ENCODE measurements around the gene ACOX1. TPM values are rescaled to one million over a fixed set of nuclear protein-coding genes. Genes with fewer than 3 reads are reported as not detected.

ACOX1 gene
- total RNA-seq, 4 donors from 2014 or later = 45.3 to 57.4 (median 48.9) TPM

DNA sequence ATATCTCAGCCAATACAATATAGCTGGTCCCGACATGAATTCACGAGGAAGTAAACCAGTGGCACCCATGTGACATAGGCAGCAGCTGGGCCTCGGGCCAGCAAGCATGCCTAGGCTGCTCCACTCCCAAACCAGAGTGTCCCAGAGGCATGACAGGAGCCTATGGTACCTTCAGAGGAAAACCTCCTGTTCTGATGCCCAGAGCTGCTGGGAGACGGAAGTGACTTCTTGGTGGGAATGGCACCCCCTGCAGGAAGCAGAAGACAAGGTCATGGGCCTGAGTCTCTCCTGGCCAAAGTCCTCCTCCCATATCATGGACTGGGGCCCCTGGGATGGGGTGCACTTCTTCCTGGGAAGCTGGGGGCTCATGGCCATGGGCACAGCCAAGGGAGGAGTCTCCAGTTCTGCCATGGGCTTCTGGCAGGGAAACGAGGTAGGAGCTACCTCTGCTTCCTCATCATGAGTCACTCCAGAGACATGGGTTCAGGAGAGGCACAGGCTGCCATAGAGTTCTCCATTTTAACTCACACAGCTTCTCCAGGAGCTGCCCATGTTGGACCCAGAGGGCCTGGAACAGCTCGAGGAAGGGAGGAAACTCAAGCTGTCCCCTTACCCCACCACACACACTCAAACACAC, 51.6 kb downstream of the ACOX1 start:
- 55% methylated on average over 5 of the region's 6 CpGs for WGBS
- H3K4me3 ChIP-seq = no peak overlapping the region
- H3K4me1 ChIP-seq = no peaks in the 10 kb centered on the region
- intact Hi-C loops (cut with DNase I) = no loop called here
- TF ChIP-seq, protein P1, sequence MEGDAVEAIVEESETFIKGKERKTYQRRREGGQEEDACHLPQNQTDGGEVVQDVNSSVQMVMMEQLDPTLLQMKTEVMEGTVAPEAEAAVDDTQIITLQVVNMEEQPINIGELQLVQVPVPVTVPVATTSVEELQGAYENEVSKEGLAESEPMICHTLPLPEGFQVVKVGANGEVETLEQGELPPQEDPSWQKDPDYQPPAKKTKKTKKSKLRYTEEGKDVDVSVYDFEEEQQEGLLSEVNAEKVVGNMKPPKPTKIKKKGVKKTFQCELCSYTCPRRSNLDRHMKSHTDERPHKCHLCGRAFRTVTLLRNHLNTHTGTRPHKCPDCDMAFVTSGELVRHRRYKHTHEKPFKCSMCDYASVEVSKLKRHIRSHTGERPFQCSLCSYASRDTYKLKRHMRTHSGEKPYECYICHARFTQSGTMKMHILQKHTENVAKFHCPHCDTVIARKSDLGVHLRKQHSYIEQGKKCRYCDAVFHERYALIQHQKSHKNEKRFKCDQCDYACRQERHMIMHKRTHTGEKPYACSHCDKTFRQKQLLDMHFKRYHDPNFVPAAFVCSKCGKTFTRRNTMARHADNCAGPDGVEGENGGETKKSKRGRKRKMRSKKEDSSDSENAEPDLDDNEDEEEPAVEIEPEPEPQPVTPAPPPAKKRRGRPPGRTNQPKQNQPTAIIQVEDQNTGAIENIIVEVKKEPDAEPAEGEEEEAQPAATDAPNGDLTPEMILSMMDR (IDR thresholded peaks at IDR 0.05) = peak in 2 of 3 experiments; percentile 26 to 30
- no peak for TF ChIP-seq POLR2A (IDR thresholded peaks at IDR 0.05; ENCODE audit: low read depth)
- no peak for DNase-seq (ENCODE audit: extremely low spot score)
- H3K9me3 ChIP-seq = no peaks in the 10 kb centered on the region
- H3K27ac ChIP-seq (replicated peaks in 1 of 4) = no peak overlapping the region
- H3K27me3 ChIP-seq = no peaks in the 10 kb centered on the region
- peaks cover 9 to 65% (median 26%) of the 10 kb centered on the region in 4 donors for H3K36me3 ChIP-seq

DNA sequence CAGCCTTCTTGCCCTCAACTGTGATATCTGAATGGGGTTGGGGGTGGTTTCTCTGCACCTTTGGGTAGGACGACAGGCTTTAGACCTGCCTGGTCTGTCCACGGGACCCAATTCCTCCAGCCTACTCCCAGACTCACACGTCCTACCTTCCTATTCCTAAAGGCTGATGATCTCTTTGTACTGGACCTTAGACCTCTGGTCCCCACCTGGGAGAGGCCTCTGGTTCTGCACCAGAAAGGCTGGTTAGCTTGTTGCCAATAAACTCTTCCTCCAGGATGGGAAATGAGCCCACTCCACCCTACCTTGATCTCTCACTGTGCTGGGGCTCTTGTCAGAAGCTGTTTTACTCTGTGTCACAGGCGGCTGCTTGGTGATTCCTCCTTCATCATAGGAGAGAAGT, 52.5 kb downstream of the ACOX1 start:
- H3K9me3 ChIP-seq = no peaks in the 10 kb centered on the region
- WGBS = 90% methylated on average over 4 of the region's 4 CpGs
- TF ChIP-seq POLR2AphosphoS5 (IDR thresholded peaks at IDR 0.05) (no peak), POLR2A (IDR thresholded peaks at IDR 0.05; ENCODE audit: low read depth) (no peak), EP300 (IDR thresholded peaks at IDR 0.05) (no peak)
- TF ChIP-seq, protein P1 (IDR thresholded peaks at IDR 0.05) = no peak
- no peaks in the 10 kb centered on the region for H3K4me1 ChIP-seq
- H3K27me3 ChIP-seq = no peaks in the 10 kb centered on the region
- no peak overlapping the region for H3K4me3 ChIP-seq
- no peak for DNase-seq (ENCODE audit: extremely low spot score)
- no peak overlapping the region for H3K27ac ChIP-seq (replicated peaks in 1 of 4)
- H3K36me3 ChIP-seq = peaks cover 10 to 66% (median 27%) of the 10 kb centered on the region in 4 donors
- intact Hi-C loops (cut with DNase I) = no loop called here

DNA sequence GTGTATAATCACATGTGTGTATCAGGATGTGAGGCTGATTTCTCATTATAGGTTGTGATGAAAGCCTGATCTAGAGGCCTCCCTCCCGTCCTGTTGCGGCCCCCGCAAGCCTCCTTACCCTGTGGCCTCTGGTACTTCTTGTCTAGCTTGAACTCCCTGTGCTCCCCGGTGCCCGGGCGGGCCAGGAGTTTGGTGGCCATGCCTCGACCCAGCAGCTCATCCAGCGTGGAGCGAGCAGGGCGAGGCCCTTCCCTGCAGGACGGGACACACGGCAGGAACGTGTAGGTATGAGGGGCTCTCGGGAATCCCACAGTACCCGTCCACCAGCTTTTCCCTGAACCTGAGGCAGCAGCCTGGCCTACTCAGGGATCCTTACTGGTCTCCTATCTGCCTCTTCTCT, 53.1 kb downstream of the ACOX1 start:
- Histone ChIP-seq H3K36me3 (peaks cover 10 to 71% (median 29%) of the 10 kb centered on the region in 4 donors), H3K27me3 (no peaks in the 10 kb centered on the region), H3K9me3 (no peaks in the 10 kb centered on the region), H3K4me1 (no peaks in the 10 kb centered on the region), H3K27ac (replicated peaks in 1 of 4) (no peak overlapping the region), H3K4me3 (no peak overlapping the region)
- DNase-seq (ENCODE audit: extremely low spot score) = no peak
- 93% methylated on average over 15 of the region's 15 CpGs for WGBS
- TF ChIP-seq POLR2A (IDR thresholded peaks at IDR 0.05; ENCODE audit: low read depth) (no peak), EP300 (IDR thresholded peaks at IDR 0.05) (no peak), POLR2AphosphoS5 (IDR thresholded peaks at IDR 0.05) (no peak)
- TF ChIP-seq, protein P1 (IDR thresholded peaks at IDR 0.05) = no peak
- intact Hi-C loops (cut with DNase I) = no loop called here

DNA sequence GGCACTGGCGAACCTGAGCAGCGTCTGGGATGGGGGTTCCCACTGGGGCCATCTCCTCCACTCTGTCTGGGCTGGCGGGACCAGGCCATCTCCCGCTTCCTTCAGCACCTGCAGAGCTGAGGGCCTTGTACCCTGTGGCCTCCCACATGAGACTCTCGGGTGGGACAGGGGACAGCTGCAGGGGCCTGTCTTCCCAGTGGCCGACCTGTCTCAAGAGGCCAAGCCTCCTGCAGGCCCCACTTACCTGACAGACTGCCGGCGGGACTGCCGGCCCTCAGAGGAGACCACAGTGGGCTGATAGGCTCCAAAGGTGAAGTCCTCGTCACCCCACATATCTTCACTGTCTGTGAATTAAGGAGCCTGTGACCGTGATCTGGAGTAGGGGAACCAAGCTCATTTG, 53.9 kb downstream of the ACOX1 start:
- intact Hi-C loops (cut with DNase I) = no loop called here
- no peaks in the 10 kb centered on the region for H3K4me1 ChIP-seq
- 100% methylated on average over 1 of the region's 11 CpGs for WGBS
- DNase-seq (ENCODE audit: extremely low spot score) = no peak
- H3K27ac ChIP-seq (replicated peaks in 1 of 4) = no peak overlapping the region
- no peak overlapping the region for H3K4me3 ChIP-seq
- H3K9me3 ChIP-seq = no peaks in the 10 kb centered on the region
- no peak for TF ChIP-seq POLR2AphosphoS5 (IDR thresholded peaks at IDR 0.05)
- TF ChIP-seq EP300 (IDR thresholded peaks at IDR 0.05) = no peak
- no peak for TF ChIP-seq POLR2A (IDR thresholded peaks at IDR 0.05; ENCODE audit: low read depth)
- H3K27me3 ChIP-seq = no peaks in the 10 kb centered on the region
- peaks cover 10 to 75% (median 31%) of the 10 kb centered on the region in 4 donors for H3K36me3 ChIP-seq

DNA sequence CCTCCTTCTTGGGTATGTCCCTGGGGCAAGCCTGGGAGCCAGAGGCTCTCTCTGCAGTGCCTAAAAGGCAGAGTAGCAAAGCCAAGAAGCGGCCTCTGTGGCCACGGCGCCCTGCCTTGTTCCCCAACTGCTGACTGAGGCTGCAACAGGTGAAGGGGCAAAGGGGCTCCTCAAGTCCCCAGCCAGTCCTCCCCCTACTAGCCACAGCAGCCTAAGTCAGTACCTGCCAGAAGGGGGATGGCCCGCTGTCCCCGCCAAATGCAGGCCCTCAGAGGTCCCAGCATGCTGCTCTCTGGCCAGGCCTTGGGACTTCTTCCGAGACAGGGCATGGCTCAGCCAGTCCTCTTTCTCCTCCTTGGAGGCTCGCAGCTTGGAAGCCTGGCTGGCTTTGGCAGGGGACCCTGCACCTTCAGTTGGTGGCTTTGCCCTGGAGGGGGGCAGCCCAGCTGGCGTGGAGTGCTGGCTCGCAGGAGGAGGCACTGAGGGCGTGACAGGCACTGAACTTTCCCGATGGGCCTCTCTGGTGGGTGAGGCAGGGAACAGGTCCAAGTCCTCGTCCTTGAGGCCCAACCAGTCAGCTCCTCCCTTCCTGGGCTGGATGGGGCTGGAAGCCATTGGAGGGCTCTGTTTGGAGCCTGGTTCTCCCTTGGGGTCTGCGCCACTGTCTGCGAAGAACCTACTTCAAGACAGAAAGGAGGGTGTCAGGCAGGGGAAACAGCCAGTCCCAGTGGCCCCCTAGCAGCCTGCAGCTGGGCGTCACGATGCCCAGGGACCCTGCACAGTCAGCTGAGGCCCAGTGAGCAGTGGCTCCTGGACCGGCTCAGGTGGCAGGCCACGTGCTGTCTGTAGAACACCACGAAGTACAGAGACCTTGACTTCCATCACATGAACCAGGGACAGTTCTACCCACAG, 55.7 kb downstream of the ACOX1 start:
- WGBS = 95% methylated on average over 7 of the region's 19 CpGs
- Histone ChIP-seq H3K4me3 (no peak overlapping the region), H3K36me3 (peaks cover 10 to 82% (median 35%) of the 10 kb centered on the region in 4 donors), H3K27me3 (no peaks in the 10 kb centered on the region), H3K27ac (replicated peaks in 1 of 4) (no peak overlapping the region), H3K4me1 (no peaks in the 10 kb centered on the region), H3K9me3 (no peaks in the 10 kb centered on the region)
- intact Hi-C loops (cut with DNase I) = no loop called here
- TF ChIP-seq POLR2A (IDR thresholded peaks at IDR 0.05; ENCODE audit: low read depth) = no peak
- TF ChIP-seq, protein P1 (IDR thresholded peaks at IDR 0.05) = no peak
- no peak for TF ChIP-seq EP300 (IDR thresholded peaks at IDR 0.05)
- TF ChIP-seq POLR2AphosphoS5 (IDR thresholded peaks at IDR 0.05) = no peak
- no peak for DNase-seq (ENCODE audit: extremely low spot score)

Measured in esophagus muscularis mucosa (tissue), 4 donors.